NCI-H82 treated with DMSO at 0.1 percent for 48 hours (cell line): ENCODE measurements around the gene CSRP2.

Experiments used
- DNase-seq: peaks from one replicate; lab custom pipeline; 2025; ENCODE audit not compliant: unreplicated experiment; lab: John Stamatoyannopoulos, UW

Gene CSRP2

GRCh38 chr12:76878899-76879709 lies at the start of gene CSRP2:
TSS of gene CSRP2 (minus strand) at chr12:76879019. CDS start at chr12:76866260, 12,759 bp downstream.
- DNase-seq, result peak; percentile 61

DNA sequence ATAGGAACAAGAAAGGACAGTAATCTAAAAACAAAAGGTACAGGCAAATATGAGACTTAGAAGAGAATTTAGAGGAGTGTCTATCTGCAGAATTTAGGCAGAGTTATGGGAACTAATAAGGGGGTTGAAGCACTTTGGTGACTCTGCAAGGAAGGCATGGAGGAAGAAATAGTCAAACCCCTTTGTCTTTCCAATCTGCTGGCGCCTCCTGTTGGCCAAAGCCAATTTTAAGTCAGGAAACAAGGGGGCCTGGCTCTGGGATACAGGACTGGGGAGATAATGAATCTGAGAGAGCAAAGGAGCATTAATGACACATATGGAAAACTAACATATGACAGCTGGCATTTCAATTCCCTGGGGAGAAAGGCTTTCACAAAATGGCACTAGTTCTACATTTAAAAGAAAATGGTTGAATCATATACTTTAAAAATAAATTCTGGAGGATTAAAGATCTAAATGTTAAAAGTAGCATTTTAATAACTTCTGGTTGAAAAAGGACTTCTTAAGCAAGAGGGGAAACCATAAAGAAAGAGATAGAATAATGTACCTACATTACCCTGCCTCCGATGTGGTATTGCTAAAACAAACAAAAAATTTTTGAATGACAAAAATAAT lies 48.5 kb upstream of the CSRP2 start:
- DNase-seq, result peak; percentile 49

- no peak for DNase-seq
Observed at GRCh38 chr12:76925135-76925534, 46.3 kb upstream of the CSRP2 start.

DNA sequence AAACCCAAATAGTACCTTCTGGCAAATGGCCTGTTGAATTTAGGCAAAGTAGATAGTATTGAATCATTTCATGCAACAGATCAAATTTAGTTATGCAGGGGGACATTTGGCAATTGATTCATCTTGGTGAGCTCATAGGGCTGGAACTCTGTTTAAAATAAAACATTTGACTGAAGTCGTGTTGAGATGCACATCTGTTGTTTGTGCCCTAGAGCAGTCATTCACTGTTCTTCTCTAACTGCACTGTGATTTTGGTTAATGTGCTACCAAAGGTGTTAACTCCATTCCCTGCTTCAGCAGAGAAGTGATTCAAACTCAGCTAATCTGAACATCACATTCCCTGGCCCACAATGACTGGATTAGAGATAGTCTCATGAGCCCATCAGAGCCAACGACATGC lies 44.0 kb upstream of the CSRP2 start:
- no peak for DNase-seq

GRCh38 chr12:76921891-76922664 lies 43.3 kb upstream of the CSRP2 start:
- no peak for DNase-seq

DNA sequence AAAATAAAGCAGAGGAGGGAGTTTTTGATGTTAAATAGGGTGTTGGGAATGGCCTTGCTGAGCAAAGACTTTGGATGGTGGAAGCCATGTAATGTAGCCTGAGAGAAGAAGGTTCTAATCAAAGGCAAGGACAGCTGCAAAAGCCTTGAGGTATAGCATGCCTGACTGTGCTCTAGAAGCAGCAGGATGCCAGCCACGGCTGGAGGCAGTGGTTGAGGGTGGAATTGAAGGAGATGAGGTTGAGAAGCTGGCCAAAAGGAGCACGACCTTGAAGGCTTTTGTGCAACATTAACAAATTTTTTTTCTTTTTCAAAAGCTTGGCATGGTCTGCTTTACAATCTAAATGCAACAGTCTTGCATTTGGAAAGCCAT lies 42.3 kb upstream of the CSRP2 start:
- no peak for DNase-seq

- DNase-seq, result no peak
Observed at GRCh38 chr12:76920172-76921099, 41.6 kb upstream of the CSRP2 start.

- no peak for DNase-seq
Observed at GRCh38 chr12:76919383-76920171, 40.8 kb upstream of the CSRP2 start.

DNA sequence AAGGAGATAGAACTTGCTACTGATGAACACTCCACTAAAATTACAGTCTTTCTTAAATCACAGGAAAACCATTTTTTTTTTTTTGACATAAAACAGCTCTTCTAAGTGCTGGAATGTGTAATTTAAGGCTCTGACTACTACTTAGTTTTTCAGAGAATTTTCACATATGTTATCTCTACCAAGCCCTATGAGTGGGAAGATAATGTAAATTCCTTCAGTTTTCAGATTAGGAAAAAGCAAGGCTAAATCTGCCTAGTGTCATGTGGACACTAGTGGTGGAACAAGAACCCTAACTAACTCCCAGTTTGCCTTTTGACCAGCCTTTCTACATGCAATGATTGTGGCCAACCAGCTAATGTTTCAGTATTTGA lies 37.3 kb upstream of the CSRP2 start:
- no peak for DNase-seq

DNA sequence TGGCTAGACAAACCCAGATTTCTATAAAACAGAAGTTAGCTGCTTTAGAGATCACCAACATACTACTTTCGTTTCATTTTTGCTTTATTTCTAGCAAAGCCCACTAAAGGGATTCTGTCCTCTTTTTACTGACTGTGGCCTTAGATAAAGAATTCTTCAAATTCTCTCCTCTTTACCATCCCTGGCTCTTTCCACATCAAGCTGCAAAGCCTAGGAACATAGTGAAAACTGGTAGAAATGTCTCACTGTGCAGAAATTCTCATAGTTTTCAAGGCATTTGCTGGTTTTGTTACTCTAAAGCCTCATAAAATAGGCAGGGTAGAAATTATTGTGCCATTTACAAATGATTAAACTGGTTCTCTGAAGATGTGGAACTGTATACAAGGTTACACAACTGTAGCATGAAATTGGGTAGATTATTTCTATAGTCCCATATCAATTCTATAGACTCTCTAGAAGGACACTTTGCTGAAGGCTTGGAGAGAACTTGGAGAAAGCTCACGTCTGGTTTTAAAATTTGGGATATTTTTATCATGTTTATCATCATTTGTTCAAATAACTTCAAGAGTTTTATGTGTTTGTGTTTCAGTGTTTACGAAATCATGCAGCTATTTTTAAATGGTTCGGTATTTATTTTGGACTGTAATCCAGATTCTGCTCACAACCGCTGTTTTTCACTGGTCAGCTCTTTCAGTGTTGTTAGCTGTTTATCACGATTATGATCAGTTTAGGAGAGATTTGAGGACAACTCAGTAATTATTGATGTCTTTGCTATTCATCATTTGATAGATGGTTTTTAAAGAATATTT lies 36.7 kb upstream of the CSRP2 start:
- no peak for DNase-seq

GRCh38 chr12:76914102-76914859 lies 35.5 kb upstream of the CSRP2 start:
- DNase-seq, result no peak

DNA sequence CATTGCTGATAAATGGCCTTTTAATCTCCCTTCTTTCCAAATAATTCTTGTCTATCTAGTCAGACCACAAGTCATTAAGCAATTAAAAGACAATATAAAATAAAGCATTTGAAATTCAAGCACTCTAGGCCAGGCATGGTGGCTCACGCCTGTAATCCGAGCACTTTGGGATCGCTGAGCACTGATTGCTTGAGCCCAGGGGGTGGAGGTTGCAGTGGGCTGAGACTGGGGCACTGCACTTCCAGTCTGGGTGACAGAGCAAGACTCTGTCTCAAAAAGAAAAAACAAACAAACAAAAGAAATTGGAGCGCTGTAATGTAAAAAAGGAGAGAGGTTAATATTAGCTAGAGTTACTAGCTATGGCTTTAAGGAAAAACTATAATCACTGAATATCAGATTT lies 30.5 kb upstream of the CSRP2 start:
- no peak for DNase-seq

DNA sequence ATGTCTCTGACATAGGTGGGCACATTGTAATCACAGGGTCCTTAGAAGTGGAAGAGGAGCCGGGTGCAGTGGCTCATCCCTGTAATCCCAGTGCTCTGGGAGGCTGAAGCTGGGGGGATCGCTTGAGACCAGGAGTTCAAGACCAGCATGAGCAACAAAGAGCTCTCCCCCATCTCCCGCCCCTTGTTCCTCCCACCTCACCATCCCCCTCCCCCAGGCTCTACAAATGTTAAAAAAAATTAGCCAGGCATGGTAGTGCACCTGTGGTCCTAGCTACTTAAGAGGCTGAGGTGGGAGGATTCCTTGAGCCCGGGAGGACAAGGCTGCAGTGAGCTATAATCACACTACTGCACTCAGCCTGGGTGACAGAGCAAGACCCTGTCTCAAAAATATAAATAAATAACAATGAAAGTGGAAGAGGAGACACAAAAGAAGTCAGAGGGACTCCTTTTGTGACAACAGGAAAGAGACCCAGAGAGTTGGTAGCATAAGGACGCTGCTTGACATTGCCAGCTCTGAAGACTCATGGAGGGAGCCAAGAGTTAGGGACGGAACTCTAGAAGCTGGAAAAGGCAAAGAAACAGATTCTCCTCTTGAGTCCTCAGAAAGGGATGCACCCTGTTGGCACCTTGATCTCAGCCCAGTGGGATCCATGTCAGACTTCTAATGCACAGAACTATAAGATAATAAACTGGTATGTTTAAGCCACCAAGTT lies 29.6 kb upstream of the CSRP2 start:
- no peak for DNase-seq

GRCh38 chr12:76901628-76902380 lies 23.0 kb upstream of the CSRP2 start:
- DNase-seq, result no peak

DNA sequence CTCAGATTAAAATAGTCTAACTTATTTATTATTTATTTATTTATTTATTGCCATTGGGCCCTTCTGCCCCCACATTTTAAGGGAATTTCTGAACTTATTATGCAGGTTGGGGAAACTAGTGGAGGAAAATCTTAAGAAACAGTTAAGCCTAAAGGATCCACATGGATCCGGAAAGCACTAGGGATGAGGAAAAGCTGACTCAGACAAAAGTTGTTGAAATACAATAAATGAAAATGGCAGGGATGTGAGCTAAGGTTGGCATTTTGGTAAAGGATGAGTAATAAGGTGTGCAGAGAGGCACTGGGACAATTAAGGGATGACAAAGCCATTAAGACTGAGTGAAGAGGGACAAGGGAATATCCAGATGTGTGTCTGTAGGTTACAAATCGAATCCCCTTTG lies 20.7 kb upstream of the CSRP2 start:
- no peak for DNase-seq

DNA sequence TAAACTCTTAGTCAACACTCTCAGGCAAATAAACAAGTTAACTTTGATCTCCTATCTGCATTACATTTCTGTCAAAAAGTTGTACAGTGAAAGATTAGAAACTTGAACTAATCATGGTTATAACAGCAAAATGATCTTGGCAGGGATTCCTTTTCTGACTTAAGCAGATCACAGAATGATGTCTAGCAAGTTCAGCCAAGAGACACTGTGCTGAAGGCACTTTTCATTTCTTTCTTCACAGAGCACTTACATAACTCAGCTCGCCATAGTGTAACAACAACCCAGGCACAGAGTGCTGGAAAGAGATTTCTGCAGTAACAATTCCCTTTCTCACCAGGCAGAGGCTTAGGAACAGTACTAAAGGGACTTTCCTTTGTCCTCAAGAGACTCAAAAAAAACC lies 19.6 kb upstream of the CSRP2 start:
- no peak for DNase-seq

DNA sequence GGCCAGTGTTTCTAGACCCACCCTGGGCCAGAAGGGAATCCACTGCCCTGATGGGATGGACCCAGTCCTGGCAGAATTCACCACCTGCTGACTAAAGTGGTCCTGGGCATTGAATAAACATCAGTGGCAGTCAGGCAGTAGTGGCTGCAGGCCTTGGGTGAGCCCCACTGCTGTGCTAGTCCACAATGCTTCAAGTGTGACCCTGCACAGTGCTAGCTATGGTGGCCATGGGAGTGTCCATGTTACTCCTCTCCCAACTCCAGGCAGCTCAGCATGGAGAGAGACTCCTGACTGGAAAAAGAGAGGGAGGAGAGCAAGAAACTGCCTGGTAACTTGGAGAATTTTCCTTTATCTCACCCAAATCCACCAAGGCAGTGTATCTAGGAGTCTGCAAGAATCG lies 17.5 kb upstream of the CSRP2 start:
- no peak for DNase-seq
